GM12892 (cell line): ENCODE measurements around the gene PRICKLE3.

ENCODE experiments used
- POLR2AphosphoS5 ChIP-seq: IDR thresholded peaks from 2 replicates; pipeline ENCODE4 v1.6.1; 2011; ENCODE audit warnings: low read depth, low read length, control low read depth
- TAF1 ChIP-seq: IDR thresholded peaks from 2 replicates; pipeline ENCODE4 v1.6.1; 2011; ENCODE audit warnings: low read depth, mild to moderate bottlenecking, control low read depth, low read length, borderline replicate concordance

- TF ChIP-seq TAF1 (no peak), POLR2AphosphoS5 (no peak)
Observed at GRCh38 chrX:49232525-49232924, 46.4 kb upstream of the PRICKLE3 start.
